ENCODE results near the gene WWP2.
A peak's percentile ranks its signal among the peaks of the same experiment; 100 is the strongest.

The WWP2 gene

DNA sequence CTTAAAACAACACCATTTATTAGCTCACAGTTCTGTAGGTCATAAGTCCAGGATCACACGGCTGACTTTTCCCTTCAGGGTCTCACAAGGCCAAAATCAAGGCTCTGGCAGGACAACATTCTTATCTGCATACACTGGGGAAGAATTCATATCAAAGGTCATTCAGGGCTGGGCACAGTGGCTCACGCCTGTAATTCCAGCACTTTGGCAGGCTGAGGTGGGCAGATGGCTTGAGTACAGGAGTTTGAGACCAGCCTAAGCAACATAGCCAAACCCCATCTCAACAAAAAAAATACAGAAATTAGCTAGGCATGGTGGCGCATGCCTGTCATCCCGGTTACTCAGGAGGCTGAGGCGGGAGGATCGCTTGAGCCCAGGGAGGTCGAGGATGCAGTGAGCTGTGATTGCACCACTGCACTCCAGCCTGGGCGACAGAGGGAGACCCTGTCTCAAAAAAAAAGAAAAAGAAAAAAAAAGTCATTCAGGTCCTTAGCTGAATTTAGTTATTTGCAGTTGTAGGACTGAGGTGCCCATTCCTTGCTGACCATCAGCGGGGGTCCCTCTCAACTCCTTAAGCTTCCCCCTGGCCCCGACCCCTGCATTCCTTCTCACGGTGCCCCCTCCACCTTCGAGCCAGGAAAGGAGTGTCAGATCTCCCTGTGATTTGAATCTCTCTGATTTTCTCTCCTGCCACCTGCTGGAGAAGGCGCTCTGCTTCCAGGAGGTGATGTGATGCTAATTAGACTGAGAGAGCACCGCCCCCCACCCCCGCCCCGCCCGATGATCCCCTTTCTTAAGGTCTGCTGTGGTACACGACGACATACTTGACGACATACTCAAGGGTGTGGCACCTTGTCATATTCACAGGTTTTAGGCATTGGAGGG lies 97.2 kb downstream of the WWP2 start:
- no peak for DNase-seq

DNA sequence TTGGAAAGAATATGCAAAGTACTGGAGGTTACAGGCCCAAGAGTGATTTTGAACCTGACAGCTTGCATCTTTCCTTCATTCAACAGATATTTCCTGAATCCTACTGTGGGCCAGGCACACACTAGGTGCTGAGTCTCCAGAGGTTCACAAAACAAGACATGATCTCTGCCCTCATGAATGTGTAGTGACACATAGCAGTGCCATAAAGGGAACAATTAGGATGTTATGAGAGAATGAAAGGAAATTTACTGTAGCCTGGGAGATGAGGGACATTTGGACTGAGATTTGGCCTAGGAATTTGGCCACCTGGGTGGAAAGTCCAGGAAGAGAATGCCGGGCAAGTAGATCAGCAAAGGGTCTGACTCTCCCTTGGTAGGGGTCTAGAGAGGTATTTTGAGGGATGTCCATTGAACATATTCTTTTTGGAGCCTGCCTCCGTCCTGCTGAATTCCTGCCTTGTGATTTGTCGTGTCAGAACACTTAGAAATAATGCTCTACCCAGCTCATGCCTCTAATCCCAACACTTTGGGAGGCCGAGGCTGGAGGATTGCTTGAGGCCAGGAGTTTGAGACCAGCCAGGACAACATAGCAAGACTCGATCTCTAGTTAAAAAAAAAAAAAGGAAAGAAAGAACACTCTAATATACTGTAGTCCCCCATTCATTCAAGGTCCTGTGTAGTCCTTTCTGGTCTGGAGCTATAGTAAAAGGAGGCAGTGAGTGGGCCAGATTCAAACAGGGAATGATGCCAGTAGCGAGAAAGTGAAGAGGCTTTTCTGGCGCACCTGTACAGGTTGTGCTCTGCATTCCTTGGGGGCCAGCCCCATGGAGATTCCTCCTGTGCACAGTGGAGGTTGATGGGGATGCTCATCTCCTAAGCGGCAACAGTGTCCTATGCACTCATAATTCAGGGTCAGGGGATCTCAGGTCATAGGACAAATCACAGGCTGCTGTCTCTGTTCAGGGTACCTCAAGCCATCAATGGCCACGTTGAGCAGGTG lies 98.4 kb downstream of the WWP2 start:
- DNase-seq = no peak

GRCh38 chr16:69861292-69862030 lies 99.3 kb downstream of the WWP2 start:
- peak in 1 of 2 donors; percentile 3 for DNase-seq

DNA sequence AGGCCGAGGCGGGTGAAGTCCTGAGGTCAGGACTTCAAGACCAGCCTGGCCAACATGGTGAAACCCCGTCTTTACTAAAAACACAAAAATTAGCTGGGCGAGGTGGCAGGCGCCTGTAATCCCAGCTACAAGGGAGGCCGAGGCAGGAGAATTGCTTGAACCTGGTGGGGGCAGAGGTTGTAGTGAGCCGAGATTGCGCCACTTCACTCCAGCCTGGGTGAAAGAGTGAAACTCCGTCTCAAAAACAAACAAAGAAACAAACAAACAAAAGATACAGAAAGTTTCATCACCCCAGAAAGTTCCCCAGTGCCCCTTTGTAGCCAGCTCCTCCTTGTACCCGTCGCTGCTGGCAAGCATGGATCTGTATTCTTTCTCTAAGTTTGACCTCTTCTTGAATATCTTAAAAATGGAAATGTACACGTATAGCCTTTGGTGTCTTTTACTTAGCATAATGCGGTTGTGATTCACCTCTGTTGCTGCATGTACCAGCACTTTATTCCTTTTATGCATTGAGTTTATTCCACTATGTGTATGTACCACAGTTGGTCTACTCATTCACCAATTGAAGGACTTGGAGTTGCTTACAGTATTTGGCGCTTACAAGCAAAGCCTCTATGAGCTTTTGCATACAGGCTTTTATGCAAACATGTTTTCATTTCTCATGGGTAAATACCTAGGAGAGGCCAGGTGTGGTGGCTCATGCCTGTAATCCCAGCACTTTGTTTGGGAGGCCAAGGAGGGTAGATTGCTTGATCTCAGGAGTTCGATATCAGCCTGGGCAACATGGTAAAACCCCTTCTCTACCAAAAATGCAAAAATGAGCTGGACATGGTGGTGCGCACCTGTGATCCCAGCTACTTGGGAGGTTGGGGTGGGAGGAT lies 101.5 kb downstream of the WWP2 start:
- DNase-seq = no peak

- no peak for DNase-seq
These were observed 103.6 kb downstream of the WWP2 start for GRCh38 chr16:69865701-69866100.

- no peak for DNase-seq
These were observed 105.8 kb downstream of the WWP2 start for GRCh38 chr16:69867784-69868560.

DNA sequence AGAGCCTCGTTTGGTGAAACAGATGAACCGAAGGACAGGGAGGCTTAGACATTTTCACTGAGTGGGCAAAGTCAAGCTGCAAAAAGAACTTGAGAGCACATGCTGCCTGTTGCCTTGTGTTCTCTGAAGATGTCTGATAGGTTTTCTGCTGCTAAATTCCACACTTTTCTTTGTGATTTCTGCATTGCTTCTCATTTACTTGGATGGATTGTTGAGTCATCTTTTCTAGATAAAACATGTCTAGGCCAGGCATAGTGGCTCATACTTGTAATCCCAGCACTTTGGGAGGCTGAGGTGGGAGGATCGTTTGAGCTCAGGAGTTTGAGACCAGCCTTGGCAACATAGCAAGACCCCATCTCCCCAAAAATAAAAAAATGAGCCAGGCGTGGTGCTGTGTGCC lies 108.6 kb downstream of the WWP2 start:
- no peak for DNase-seq

- DNase-seq = no peak
These were observed 109.6 kb downstream of the WWP2 start for GRCh38 chr16:69871708-69872107.

DNA sequence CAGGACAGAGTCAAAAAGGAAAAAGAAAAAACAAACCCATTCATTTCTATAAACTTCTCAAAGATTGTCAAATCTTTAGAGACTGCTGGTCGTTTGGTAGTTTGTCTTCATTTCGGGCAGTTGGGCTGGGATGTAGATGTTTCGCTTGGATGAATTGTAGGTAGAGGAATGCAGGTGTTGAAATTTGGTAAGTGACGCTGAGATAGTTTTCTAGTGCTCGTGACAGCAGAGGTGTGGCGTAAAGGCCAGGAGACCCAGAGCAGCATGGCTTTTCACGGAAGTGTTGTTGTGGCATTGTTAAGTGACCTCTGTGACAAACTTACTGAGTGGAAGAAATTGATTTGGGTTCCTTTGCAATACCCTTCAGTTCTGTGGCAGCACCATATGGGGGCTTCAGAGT lies 110.8 kb downstream of the WWP2 start:
- DNase-seq = no peak

- no peak for DNase-seq
These were observed 111.7 kb downstream of the WWP2 start for GRCh38 chr16:69873783-69874182.

DNA sequence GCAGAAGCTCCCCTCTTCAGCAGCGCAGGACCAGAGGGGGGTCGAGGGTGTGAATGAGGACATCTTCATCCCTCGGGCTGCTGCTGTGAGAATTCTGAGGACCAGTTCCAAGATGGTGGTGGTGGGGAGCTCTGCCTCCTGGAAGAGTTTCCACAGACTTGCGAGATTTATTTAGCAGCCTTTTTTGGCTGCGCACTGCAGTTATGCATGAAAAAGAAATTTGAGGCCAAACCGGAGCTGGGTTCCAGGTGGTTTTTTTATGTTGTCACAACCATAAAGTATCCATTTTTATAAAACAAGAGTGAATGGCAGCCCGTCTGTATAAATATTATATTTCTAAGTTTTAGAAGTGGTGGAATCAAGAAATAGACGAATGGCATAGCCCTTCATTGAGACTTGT lies 112.1 kb downstream of the WWP2 start:
- no peak for DNase-seq

DNA sequence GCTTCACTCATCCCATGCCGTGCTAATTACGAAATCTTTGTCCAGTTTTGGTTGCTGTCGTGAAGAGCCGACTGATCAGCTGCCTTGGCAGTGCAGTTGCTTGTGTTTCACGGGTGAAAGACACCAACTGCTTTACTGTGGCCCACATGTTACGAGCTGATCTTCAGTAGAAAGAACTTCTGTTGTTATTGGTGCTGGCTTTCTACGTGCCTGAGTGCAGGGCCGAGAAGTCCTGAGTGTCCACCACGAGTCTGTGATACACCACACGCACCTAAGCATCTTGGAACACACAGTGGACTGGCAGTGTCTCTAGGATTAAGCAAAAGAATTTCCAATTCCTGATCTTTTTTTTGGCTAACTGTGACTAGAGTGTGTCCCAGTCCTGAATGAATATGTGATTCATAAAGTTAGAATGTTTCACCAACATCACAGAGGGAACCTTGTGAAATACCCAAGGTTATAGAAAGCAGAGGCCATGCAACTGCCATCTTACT lies 118.6 kb downstream of the WWP2 start:
- no peak for DNase-seq

- DNase-seq = no peak
These were observed 119.0 kb downstream of the WWP2 start for GRCh38 chr16:69881141-69881540.

GRCh38 chr16:69883744-69884143 lies 121.6 kb downstream of the WWP2 start:
- no peak for DNase-seq

GRCh38 chr16:69885722-69886121 lies 123.6 kb downstream of the WWP2 start:
- no peak for DNase-seq

DNA sequence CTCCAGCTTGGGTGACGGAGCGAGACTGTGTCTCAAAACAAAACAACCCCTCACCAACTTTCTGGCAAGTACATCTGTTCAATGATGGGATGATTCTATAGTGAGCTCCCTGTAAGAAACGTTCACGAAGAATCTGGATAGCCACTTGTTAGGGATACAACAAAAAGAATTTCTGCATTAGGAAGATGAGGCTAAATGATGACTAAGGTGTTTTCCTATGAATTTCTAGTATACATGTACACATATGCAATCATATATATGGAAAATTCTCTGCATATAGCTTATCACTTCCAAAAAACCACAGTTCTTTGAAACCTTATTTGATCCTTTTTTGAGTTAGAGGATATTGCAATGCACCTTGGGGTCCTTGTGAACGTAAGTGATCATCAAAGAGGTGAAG lies 124.6 kb downstream of the WWP2 start:
- no peak for DNase-seq

DNA sequence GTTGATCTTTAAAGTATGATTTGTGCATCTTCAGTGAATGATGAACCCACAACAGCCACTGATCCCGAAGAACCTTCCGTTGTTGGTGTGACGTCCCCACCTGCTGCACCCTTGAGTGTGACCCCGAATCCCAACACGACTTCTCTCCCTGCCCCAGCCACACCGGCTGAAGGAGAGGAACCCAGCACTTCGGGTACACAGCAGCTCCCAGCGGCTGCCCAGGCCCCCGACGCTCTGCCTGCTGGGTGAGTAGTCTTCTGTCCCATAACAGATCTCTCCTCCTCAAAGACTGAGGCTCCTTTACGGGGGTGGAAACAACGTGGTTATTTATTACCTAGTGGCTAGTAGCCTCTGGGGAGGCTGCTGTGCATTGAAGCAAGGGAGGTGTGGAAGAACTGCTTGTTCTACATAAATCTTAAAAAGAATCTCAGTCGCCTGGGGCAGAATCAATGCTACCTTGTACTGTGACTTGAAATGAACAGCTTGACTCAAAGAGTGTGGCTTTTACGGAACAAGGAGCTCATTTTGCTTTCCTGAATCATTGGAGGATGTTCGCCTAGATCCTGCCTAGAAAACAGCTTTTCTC lies 126.0 kb downstream of the WWP2 start:
- no peak for DNase-seq

- no peak for DNase-seq
These were observed 127.3 kb downstream of the WWP2 start for GRCh38 chr16:69889295-69889964.

DNA sequence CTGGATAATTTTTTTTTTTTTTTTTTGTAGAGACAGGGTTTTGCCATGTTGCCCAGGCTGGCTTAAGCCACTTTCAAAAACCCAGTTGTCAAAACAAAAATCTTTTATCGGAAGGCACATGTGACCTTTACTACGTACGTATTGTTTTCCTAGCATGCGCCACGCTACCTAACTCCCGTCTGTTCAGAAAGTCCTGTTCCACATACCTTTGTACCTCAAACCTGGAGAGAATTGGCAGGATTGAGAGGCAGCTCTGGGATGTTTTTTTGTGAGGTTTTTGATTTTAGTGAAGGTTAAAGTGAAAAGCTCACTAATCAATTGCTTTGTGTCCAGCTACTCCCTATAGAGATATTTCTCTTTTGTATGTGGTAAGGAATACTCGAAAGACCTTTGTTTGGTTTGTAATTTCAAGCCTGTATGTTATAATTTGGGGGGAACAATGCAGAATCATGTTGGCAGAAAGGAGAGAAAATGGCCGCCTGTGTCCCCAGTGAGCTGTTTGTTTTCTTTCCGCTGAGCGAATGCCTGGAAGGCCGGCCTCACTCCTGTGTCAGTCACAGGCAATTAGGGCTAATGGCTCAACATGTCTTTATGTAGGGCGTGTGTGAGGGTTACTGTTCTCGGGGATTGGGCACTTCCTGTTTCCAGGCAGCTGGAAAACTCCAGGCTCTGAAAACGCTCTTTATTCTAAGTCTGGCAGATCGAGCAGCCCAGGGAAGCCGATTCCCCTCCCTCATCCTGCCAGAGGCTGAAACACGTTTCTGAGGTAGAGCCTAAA lies 128.2 kb downstream of the WWP2 start:
- DNase-seq = no peak
